ENCODE measurements around the gene FAM184A.
"Not testable (repeated sequence)": the region's sequence is repeated elsewhere in the genome, so short reads cannot be mapped to it uniquely, and the experiment has no call there.

Gene FAM184A

DNA sequence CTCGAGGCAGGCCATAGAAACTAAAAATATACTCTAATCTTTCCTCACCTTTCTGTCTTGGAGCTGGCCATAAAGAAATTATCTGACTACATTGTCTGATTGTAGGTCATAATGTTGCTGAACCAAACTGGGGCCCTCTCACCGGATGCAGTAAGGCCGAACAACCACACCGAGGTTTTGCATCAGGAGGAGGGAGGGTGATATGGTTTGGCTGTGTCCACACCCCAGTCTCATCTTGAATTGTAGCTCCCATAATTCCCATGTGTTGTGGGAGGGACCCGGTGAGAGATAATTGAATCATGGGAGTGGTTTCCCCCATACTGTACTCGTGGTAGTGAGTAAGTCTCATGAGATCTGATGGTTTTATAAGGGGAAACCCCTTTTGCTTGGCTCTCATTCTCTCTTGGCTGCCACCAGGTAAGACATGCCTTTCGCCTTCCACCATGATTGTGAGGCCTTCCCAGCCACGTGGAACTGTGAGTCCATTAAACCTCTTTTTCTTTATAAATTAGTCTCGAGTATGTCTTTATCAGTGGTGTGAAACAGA is 19.4 kb upstream of the FAM184A start:
- not testable (repeated sequence) for DNase-seq

DNA sequence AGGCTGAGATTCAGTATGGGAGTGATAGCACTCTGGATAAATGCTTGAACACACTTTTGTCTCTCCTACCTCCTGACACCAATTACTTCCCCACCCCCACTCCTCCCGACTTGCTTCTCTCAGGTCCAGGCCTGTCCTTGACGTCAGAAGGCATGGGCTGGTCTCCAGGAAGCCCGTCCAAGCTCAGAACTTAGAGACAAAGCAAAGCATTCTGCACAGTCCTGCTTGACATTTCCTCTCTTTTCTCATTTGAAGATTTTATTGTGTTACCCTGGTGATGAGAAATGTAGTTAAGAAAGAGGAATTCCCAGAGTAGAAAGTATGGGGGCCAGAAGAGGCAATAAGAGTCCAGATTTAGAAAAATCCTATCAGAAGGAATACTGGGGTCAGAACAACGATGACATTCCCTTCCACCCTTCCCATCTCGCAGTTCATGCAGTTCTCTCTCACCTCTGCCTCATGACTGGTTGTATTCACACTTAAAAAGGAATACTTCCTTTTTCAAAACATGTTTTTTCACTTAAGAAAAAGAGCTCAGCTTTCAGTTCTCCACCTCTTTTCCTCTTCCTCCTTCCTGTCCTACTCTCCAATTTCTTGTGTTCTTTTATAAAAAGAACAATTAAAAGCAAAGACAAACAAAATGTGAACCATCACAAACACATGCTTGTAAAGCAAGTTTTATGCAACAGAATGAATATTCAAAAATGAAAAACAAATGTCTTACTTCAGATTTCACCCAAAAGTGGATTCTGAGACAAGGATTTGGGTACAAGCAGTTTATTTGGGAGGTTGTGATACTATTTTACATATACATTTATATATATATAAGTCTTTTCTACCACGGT is 18.5 kb upstream of the FAM184A start:
- no peak for DNase-seq

DNA sequence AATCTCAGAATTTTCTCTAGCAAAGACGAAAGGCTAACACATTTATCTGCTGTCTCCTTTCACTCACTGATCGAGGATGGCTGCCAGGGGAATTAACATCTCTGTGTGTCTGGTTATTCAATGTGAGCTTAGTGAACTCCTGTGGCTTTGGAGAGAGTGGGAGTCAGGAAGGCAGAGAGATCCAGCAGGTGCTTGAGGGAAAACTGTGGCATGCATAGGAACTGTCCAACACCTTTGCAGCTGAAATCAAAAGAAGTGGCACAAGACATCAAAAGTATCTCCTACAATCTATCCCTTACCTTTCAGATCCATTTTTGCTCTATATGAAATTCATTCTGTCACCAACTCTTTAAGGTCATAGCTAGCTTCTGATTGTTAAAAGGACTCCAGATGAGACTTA is 11.8 kb upstream of the FAM184A start:
- no peak for DNase-seq

DNA sequence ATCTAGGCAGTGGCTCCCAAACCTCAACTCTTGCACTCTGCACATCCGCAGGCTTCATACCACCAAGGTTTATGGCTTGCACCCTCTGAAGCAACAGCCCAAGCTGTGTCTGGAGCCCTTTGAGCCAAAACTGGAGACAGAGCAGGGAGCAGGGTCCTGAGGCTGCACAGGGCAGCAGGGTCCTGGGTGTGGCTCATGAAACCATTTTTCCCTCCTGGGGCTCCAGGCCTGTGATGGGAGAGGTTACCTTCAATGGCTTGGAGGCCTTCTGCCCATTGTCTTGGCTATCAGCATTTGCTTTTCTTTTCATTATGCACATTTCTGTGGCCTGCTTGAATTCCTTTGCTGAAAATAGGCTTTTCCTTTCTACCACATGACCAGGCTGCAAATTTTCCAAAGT is 6.3 kb upstream of the FAM184A start:
- no peak for DNase-seq

DNA sequence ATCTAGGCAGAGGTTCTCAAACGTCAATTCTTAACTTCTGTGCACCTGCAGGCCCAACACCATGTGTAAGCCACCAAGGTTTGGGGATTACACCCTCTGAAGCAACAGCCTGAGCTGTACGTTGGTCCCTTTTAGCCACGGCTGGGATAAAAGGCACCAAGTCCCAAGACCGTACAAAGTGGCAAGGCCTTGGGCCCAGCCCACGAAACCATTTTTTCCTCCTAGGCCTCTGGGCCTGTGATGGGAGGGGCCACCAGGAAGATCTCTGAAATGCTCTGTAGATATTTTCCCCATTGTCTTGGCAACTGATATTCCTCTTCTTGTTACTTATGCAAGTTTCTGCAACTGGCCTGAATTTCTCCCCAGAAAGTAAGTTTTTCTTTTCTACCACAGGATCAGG is 4.5 kb upstream of the FAM184A start:
- no peak for DNase-seq

DNA sequence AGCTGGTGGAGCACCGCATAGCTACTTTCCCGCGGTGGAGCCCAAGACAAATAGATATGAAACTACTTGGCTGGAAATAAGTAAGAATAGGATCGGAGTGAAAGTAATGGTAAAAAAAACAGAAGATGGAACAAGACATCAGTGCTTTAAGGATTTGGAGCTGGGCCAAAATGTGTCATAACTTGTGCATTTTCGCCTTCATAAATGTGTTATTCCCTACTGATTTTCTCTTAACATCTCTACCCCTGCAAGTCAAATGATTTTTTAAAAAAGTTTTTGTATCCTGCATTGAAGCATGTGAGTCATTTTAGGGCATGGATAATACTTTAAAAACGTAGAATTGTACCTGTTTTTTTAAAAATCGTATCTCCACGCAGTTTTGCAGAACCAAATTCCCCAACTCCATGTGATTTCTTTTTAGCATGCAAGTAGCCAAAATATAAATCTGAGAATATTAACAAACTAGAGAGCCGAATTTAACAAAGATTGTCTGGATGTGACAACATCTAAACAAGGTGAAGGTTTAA is 882 bp upstream of the FAM184A start:
- no peak for DNase-seq

DNA sequence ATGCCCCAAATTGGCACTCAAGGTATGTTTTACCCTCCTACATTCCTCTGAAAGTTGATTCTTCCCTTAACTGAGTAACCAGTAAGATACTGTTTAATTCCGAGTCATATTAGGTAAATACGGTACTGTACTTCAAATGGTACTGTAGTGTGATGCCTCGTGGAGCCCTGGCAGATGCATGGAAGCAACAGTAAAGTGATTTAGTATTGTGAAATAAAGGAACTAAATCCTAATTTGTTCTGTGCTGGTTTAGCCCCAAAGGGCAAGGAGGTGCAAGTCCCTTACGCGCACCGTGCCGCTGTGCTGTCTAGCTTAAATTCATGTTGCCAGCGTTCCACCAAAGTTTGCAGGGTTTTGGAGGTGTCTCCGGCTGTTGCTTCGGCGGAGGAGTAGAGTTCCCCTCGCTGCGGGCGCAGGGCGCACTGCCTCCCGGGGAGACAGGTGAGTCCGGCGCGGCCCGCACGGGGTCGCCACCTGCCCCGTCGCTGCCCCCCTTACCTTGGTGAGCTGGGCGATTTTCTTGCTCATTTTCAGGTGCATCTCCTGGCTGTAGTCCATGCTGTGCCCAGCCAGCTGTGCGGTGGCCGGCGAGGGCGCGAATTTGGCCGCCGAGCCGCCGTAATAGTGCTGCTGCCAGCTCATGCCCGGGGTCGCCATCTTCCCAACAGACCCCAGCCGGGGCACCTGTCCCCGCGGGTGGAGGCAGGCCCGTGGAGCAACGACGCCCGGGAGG is 655 bp downstream of the FAM184A start:
- DNase-seq = peak; percentile 59

DNA sequence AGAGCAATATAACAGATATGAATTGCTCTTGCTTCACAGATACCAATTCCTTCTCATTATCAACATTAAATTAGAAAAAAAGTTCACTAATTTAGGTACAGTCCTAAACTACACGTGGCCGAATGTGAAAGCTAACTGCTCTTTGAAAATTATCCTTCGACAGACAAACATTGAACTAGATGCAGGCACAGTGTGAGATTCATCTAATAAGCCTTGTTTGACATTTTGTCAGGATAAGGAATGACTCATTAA is 1.1 kb downstream of the FAM184A start:
- peak; percentile 7 for DNase-seq

DNA sequence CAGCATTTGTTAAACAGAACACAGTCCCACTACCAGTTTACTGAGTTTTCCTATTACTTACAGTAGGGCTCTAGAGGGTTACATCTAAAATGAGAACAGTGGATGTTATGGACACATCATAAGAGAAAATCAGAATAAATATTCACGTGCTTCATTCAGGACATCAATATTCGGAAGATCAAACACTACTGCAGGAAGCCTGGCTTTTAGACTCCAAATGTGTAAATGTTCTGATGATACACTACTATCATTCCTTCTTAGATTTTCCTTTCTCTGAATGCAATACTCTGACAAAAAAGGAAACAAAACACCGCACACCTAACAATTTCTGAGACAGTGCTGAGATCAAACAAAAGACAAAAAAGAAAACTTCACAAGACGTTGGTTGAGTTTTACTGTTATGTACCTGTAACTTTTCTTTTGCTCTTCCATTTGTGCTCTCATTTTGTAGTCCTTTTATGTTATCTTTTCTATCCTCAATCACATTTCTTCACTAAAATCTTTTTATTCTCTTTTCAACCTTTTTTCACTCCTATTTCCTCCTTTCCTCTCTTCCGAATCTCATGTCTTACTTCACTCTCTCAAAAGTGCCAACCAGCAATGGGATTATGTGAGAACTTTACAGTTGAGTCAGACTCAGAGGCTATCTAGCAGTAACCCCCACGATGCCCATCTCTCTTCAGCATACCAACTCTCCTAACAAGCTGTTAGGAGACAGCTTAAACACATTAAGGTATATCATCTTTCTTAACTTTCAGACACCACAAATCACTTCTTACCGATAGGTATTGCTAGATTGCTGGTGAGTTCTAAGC is 1.7 kb downstream of the FAM184A start:
- peak; percentile 27 for DNase-seq

DNA sequence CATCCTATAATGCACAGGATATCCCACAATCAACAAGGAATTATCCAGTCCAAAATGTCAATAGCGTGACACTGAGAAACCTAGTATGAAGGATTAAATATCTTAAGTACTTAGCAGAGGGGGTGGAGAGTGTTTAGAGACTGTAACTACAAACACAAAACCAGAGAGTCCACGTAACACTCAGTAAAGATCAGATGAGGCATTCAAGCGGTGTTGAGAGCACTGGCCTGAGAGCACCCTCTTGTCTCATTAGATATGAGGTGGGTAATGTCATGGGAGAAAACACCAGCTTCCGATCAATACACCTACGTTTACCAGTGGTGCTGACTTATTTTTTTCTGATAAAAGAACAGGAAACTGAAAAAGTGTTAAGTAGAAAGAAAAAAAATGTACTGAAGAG is 2.3 kb downstream of the FAM184A start:
- peak; percentile 43 for DNase-seq

DNA sequence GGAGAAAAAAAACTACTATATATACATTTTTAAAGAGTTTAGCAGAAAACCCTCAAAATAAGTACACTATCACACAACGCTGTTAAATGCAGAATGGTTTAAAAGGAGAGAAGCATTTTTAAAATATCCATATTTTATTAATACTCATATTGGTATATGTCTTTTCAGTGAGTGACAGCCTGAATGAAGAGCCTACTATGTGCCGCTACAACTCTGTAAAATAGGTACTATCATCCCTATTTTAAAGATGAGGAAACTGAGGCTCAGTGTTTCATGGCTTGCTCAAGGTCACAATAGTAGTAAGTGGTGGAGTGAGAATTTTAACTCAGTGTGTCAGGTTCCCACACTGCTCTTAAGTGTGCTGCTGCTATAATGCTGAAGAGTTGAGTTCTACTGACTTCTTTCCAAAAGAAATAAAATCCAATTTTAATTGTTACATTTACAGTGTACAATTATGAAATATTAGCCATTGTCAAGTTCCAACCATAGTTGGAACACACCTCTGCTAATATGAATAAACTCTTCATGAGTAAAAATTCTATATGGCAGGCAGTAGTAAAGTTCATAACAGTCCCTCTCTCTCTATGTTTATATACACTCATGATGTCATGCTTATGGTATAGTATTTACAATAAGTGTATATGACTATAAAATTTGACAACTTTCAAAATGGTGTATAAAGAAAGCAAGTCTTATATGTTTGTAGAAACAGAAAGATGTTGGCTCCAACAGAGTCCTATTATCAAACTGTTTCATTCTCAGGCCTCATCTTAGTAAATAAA is 3.1 kb downstream of the FAM184A start:
- no peak for DNase-seq

DNA sequence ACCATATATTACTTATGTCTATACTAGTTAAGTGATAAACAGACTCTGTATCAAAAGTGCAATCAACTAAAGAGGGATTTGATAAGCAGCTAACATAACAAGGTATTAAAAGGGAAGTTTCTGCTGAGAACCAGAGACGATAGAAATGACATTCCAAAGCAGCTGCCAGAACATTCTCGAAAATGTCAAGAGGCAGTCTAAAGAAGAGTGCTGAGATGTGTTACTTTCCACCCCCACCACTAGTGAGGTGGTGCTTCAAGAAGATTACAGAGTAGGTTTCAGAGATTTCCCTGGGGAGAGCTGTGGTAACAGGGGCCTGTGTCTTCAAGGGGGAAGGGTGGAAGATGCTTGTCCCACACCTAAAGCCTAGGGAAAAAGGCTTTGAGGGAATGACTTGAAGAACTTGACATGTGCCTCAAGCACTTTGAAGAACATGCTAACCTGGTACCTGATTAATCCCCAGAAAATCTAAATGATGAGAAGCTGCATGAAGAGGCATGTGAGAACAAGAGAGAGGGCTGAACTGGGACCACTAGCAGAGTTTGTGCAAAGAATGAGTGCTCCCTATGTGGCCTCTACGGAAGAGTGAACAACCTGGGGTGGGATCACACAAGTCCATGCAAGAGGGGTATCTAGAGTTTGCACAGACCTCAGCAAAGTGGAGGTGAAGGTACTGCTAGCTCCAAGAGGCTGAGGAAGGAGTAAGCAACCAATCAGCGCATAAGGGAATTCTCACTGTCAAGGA is 5.0 kb downstream of the FAM184A start:
- DNase-seq = no peak

DNA sequence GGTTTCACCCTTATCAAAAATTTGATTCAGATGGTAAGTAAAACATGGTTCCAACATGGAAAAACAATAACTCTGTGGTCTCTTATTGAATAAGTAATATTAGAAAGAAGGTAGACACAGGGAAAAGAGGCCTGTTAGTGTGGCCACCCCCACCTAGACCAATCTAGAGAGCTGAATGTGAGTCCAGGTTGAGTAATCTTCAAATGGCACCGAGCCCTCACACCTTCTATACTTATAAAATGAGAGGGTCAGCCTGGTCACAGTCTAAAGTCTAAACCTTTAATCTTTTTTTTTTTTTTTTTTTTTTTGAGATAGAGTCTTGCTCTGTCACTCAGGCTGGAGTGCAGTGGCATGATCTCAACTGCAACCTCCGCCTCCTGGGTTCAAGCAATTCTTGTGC is 6.9 kb downstream of the FAM184A start:
- DNase-seq = no peak

DNA sequence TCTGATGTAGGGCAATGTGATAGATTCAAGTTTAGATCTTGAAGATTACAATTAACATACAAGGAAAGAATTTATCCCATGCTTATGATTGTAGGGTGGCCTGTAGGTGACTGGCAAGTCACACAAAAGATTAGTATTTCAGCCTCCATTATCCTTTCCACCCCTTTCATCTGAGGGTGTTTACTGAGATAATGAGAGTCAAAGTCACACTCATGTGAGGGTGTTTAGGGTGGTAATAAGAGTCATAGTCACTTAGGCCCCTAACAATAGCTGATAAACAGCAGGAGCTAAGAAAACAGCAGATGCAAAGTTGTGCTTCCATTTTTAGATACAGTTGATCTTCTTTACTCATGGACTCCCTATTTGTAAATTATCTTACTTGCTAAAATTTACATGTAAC is 11.4 kb downstream of the FAM184A start:
- no peak for DNase-seq

DNA sequence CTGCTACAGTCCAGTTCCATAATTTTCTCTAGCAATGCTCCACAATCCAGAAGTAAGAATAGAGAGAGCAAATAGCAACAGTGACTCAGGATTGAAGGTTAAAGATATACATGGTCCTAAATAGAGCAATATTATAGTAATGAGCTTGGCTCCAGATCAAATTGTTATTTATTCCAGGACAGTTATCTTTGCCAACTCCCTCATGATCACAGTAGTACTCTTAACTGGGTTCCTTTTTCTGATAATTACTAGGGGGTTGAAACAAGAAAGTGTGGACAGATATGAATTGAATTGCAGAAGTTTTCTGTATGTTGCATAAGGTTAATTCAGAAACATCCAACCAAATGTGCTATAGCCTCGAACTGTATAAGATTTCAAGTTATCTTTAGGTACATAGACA is 11.9 kb downstream of the FAM184A start:
- DNase-seq = no peak

DNA sequence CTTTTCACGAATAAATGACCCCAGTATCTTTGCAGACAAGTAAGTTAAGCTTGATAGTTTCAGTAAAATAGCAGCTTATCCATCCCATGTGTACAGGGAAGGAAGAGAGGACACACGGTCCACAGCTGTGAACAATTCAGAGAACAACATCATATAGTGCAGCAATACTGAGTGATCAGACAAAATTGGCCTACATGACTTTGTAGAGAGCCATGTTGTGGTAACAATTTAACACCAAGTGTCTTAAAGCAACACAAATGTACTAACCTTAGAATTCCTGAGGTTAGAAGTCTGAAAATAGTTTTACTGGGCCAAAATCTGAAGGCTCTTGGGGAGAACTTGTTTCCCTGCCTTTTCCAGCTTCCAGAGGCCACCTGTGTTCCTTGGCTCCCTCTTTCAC is 12.5 kb downstream of the FAM184A start:
- DNase-seq = no peak

DNA sequence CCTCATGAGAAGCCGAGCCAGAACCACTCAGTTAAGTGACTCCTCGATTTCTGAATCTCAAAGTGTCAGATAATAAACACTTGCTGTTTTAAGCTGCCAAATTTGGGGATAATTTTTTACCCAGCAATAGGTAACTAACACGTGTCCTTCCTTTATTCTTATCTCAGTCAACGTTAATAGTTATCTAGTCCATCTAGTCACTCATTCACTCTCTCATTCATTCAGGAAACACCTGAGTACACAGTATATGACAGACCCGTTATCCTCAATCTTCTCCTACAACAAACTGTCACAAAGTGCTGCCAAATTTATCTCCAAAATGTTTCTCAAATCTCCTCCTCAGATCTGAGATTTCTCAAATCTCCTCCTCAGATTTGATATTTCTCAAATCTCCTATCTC is 13.1 kb downstream of the FAM184A start:
- DNase-seq = no peak

DNA sequence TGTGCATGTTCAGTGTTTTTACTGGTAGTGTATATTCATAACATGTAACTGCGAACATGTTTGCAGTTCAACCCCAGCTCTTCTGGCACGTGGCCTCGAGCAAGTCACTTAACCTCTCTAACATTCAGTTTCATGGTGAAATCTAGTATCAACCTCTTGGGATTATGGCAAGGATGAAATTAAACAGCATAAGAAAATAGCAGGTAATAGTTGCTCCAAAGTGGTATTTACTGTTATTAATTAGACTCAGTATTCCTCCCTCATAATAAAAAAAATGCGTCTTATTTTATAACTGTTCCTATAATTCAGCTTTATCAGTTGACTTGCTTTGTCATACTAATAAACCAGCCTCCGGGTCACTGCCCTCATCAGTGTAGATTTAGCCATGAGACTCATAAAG is 15.0 kb downstream of the FAM184A start:
- DNase-seq = no peak

DNA sequence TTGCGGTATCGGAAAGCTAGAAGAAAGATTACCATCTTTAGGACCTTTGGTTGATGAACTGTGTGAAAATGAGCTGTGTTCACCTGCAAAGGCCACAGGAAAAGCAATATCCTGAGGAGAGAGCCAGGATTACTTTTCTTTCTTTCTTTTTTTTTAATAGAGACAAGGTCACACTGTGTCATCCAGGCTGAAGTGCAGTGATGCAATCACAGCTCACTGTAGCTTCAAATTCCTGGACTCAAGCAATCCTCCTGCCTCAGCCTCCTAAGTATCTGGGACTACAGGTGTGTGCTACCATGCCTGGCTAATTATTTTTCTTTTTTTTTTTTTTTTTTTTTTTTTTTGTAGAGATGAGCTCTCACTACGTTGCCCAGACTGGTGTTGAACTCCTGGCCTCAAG is 17.2 kb downstream of the FAM184A start:
- DNase-seq = no peak

DNA sequence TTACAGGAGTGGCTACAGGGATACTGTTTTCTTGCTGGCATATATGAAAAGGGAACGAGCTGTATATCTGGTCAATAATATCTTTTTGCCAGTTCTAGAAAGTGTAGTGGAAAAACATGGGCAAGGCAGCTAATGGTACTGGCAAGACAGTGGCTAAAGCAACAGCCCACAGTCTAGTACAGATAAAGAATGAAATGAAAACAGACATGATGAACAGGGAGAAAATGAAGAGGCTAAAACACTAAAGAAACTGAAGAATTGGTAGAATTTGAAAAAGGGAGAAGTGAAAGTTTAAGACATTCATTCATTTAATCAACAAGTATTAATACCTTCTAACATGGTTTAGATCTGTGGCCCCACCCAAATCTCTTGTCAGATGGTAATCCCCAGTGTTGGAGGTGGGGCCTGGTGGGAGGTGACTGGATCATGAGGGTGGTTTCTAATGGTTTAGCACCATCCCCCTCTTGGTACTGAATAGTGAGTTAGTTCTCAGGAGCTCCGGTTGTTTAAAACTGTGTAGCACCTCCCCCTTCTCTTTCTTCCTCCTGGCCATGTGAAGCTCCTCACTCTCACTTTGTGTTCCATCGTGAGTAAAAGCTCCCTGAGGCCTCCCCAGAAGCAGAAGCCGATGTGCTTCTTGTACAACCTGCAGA is 18.1 kb downstream of the FAM184A start:
- DNase-seq = no peak

DNA sequence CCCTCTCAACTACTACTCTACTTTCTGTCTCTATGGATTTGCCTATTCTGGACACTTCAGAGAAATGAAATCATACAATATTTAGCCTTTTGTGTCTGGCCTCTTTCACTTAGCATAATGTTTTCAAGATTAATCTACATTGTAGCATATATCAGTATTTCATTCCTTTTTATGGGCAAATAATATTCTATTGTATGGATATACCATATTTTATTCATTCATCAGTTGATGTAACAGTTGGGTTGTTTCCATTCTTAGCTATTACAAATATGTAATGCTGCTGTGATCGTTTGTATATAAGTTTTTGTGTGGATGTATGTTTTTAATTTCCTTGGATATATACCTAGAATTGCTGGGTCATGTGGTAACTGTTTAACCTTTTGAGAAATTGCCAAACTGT is 23.4 kb downstream of the FAM184A start:
- DNase-seq = no peak

Data from CD4-positive, alpha-beta T cell treated with Interleukin-12 subunit alpha and Interleukin-12 subunit beta, for 1 hour (primary cell).